Tibial artery (tissue), 4 donors: ENCODE data around the gene MTMR3.

ENCODE experiments used
- DNase-seq, 2 donors: peaks; one replicate each; pipeline ENCODE4 v3.0.0-alpha.2; 2019
- H3K27ac ChIP-seq, 2 donors: fragments of 200-600 bp; sonication (generic) in 1 of 2; 1 replicate in 1 of 2; 2 replicates in 1 of 2; pipeline ENCODE4 v1.5.1; 2018 to 2019; ENCODE audit warnings: mild to moderate bottlenecking in 1 of 2
- H3K27me3 ChIP-seq, 2 donors: fragments of 200-600 bp; sonication (generic) in 1 of 2; one replicate each; pipeline versions ENCODE4 v1.5.1 to v1.6.0; 2016 to 2019
- H3K36me3 ChIP-seq, 3 donors: fragments of 200-600 bp; sonication (generic) in 2 of 3; one replicate each; pipeline ENCODE4 v1.5.1; 2016 to 2019; ENCODE audit warnings: mild to moderate bottlenecking in 2 of 3
- H3K4me1 ChIP-seq, 4 donors: fragments of 200-600 bp; sonication (generic) in 2 of 4; 1 replicate in 3 of 4; 2 replicates in 1 of 4; pipeline ENCODE4 v1.5.1; 2016 to 2019
- H3K4me3 ChIP-seq, 2 donors: fragments of 200-600 bp; sonication (generic) in 1 of 2; 1 replicate in 1 of 2; 2 replicates in 1 of 2; pipeline ENCODE4 v1.5.1; 2018 to 2019; ENCODE audit warnings: mild to moderate bottlenecking in 2 of 2
- H3K9me3 ChIP-seq, 3 donors: fragments of 200-600 bp; sonication (generic) in 1 of 3; one replicate each; pipeline ENCODE4 v1.5.1; 2016 to 2019
- CTCF ChIP-seq, 2 experiments: fragments of 200-600 bp in 1 of 2; fragments of 450-650 bp in 1 of 2; IDR thresholded peaks; one replicate each; pipeline ENCODE4 v1.5.1; 2017 to 2019; ENCODE audit warnings: antibody characterized with exemption in 2 of 2, mild to moderate bottlenecking in 1 of 2, moderate library complexity in 1 of 2
- intact Hi-C: fragments of 100-400 bp; cut with DNase I; formaldehyde crosslinking; loops from one replicate; pipeline ENCODE4 v1.15.0; 2023; ENCODE audit warnings: low total_unique reads

The MTMR3 gene

GRCh38 chr22:30038219-30038618, 155.2 kb downstream of the MTMR3 start:
- TF ChIP-seq CTCF (IDR thresholded peaks at IDR 0.05): no peak
- Histone ChIP-seq H3K9me3 (no peaks in the 10 kb centered on the region), H3K4me1 (peaks cover 0 to 3% (median 0%) of the 10 kb centered on the region in 4 donors), H3K36me3 (no peaks in the 10 kb centered on the region), H3K27me3 (no peaks in the 10 kb centered on the region), H3K27ac (no peak overlapping the region), H3K4me3 (no peak overlapping the region)
- no peak for DNase-seq
- intact Hi-C loops: no loop called here

GRCh38 chr22:30040499-30041260, 157.7 kb downstream of the MTMR3 start:
- H3K36me3 ChIP-seq: no peaks in the 10 kb centered on the region
- intact Hi-C loops: no loop called here
- no peak overlapping the region for H3K4me3 ChIP-seq
- H3K4me1 ChIP-seq: peaks cover 0 to 14% (median 0%) of the 10 kb centered on the region in 4 donors
- no peak overlapping the region for H3K27ac ChIP-seq
- no peaks in the 10 kb centered on the region for H3K27me3 ChIP-seq
- H3K9me3 ChIP-seq: no peaks in the 10 kb centered on the region
- DNase-seq: no peak
- no peak for TF ChIP-seq CTCF (IDR thresholded peaks at IDR 0.05)

GRCh38 chr22:30041475-30041874, 158.5 kb downstream of the MTMR3 start:
- Histone ChIP-seq H3K36me3 (no peaks in the 10 kb centered on the region), H3K4me1 (peaks cover 0 to 14% (median 0%) of the 10 kb centered on the region in 4 donors), H3K9me3 (no peaks in the 10 kb centered on the region), H3K4me3 (no peak overlapping the region), H3K27me3 (no peaks in the 10 kb centered on the region), H3K27ac (no peak overlapping the region)
- no peak for DNase-seq
- no peak for TF ChIP-seq CTCF (IDR thresholded peaks at IDR 0.05)
- intact Hi-C loops: no loop called here

- H3K4me3 ChIP-seq: no peak overlapping the region
- TF ChIP-seq CTCF (IDR thresholded peaks at IDR 0.05): no peak
- peaks cover 0 to 14% (median 0%) of the 10 kb centered on the region in 4 donors for H3K4me1 ChIP-seq
- intact Hi-C loops: no loop called here
- no peaks in the 10 kb centered on the region for H3K36me3 ChIP-seq
- no peak overlapping the region for H3K27ac ChIP-seq
- no peaks in the 10 kb centered on the region for H3K9me3 ChIP-seq
- no peaks in the 10 kb centered on the region for H3K27me3 ChIP-seq
- no peak for DNase-seq
Measured at GRCh38 chr22:30041881-30042280, 158.9 kb downstream of the MTMR3 start.

- Histone ChIP-seq H3K4me3 (no peak overlapping the region), H3K36me3 (no peaks in the 10 kb centered on the region), H3K27ac (no peak overlapping the region), H3K4me1 (peaks cover 0 to 14% (median 0%) of the 10 kb centered on the region in 4 donors), H3K9me3 (no peaks in the 10 kb centered on the region), H3K27me3 (no peaks in the 10 kb centered on the region)
- DNase-seq: no peak
- no peak for TF ChIP-seq CTCF (IDR thresholded peaks at IDR 0.05)
- intact Hi-C loops: no loop called here
Measured at GRCh38 chr22:30043161-30043560, 160.2 kb downstream of the MTMR3 start.
